Testis (tissue), 2 donors: ENCODE measurements around the gene LGALS3BP.

Experiments
- CTCF ChIP-seq, 3 experiments: fragments of 450-650 bp in 2 of 3; fragments of 200-600 bp in 1 of 3; sonication (generic) in 1 of 3; IDR thresholded peaks; one replicate each; pipeline ENCODE4 v1.5.1; 2016 to 2019; ENCODE audit warnings: antibody characterized with exemption in 3 of 3, mild to moderate bottlenecking in 2 of 3, moderate library complexity in 1 of 3
- POLR2A ChIP-seq: fragments of 450-650 bp; IDR thresholded peaks from one replicate; pipeline ENCODE4 v1.6.1; 2017; ENCODE audit warnings: antibody characterized with exemption, mild to moderate bottlenecking, moderate library complexity

- TF ChIP-seq CTCF (IDR thresholded peaks at IDR 0.05) (no peak), POLR2A (no peak)
Observed at GRCh38 chr17:79024901-79025737, 45.4 kb upstream of the LGALS3BP start.
